Measurements from ENCODE around the gene MLIP. TPM values are rescaled to one million over a fixed set of nuclear protein-coding genes. Genes with fewer than 3 reads are reported as not detected.

MLIP gene
- total and polyA plus RNA-seq, 4 donors, result 2.0 to 6.0 (median 3.2) TPM

GRCh38 chr6:54074578-54075195 is 36.6 kb upstream of the MLIP start:
- Histone ChIP-seq H3K36me3 (ENCODE audit: control insufficient read depth in 4 of 4, insufficient read depth in 3 of 4, low read depth in 1 of 4, low read length in 3 of 4) (no peaks in the 10 kb centered on the region), H3K9me3 (ENCODE audit: control insufficient read depth in 4 of 4, low read length in 3 of 4) (no peaks in the 10 kb centered on the region), H3K27me3 (ENCODE audit: control insufficient read depth in 4 of 4, insufficient read depth in 4 of 4, low read length in 3 of 4) (no peaks in the 10 kb centered on the region), H3K4me1 (ENCODE audit: control insufficient read depth in 4 of 4, insufficient read depth in 4 of 4, low read length in 3 of 4) (peaks cover 0 to 19% (median 8%) of the 10 kb centered on the region in 4 donors), H3K9ac (ENCODE audit: low read depth in 1 of 2, low read length in 2 of 2) (no peak overlapping the region), H3K27ac (ENCODE audit: low read depth in 1 of 2, low read length in 2 of 2) (no peak overlapping the region), H3K4me3 (ENCODE audit: low read depth in 1 of 3, low read length in 3 of 3) (no peak overlapping the region)
- TF ChIP-seq HNF4A (conservative IDR thresholded peaks at IDR 0.05) (peak in 1 of 2 donors; percentile 93), ZBTB33 (IDR thresholded peaks at IDR 0.05) (no peak), GABPA (IDR thresholded peaks at IDR 0.05 in 1 of 2, conservative IDR thresholded peaks at IDR 0.05 in 1 of 2) (no peak), MAX (IDR thresholded peaks at IDR 0.05) (no peak), HNF4G (IDR thresholded peaks at IDR 0.05) (peak; percentile 79), FOXA2 (IDR thresholded peaks at IDR 0.05) (no peak), ATF3 (IDR thresholded peaks at IDR 0.05) (peak; percentile 48), RXRA (IDR thresholded peaks at IDR 0.05) (peak in 1 of 2 donors; percentile 60), FOXA1 (IDR thresholded peaks at IDR 0.05) (no peak), REST (IDR thresholded peaks at IDR 0.05) (no peak), SP1 (IDR thresholded peaks at IDR 0.05) (peak; percentile 93), CTCF (IDR thresholded peaks at IDR 0.05; ENCODE audit: low read depth, low read length, missing input control) (no peak), YY1 (IDR thresholded peaks at IDR 0.05) (no peak), EGR1 (IDR thresholded peaks at IDR 0.05; ENCODE audit: low read depth in 2 of 2) (no peak), JUND (IDR thresholded peaks at IDR 0.05) (peak in 1 of 2 donors; percentile 84), NR2F2 (IDR thresholded peaks at IDR 0.05) (no peak), RAD21 (IDR thresholded peaks at IDR 0.05) (peak in 1 of 2 donors; percentile 54), TAF1 (conservative IDR thresholded peaks at IDR 0.05) (no peak)
- no peak for DNase-seq (ENCODE audit: low spot score)
- 80% methylated on average over 13 of the region's 13 CpGs for WGBS
